HG03571 (cell line): ENCODE data around the gene QSOX2.
"Not testable (repeated sequence)": the region's sequence is repeated elsewhere in the genome, so short reads cannot be mapped to it uniquely, and the experiment has no call there.

Source experiments
- ATAC-seq: cut with Tn5 transposase; IDR thresholded peaks from one replicate; pipeline ENCODE4 v1.9.1; 2021; ENCODE audit not compliant: unreplicated experiment

The QSOX2 gene

DNA sequence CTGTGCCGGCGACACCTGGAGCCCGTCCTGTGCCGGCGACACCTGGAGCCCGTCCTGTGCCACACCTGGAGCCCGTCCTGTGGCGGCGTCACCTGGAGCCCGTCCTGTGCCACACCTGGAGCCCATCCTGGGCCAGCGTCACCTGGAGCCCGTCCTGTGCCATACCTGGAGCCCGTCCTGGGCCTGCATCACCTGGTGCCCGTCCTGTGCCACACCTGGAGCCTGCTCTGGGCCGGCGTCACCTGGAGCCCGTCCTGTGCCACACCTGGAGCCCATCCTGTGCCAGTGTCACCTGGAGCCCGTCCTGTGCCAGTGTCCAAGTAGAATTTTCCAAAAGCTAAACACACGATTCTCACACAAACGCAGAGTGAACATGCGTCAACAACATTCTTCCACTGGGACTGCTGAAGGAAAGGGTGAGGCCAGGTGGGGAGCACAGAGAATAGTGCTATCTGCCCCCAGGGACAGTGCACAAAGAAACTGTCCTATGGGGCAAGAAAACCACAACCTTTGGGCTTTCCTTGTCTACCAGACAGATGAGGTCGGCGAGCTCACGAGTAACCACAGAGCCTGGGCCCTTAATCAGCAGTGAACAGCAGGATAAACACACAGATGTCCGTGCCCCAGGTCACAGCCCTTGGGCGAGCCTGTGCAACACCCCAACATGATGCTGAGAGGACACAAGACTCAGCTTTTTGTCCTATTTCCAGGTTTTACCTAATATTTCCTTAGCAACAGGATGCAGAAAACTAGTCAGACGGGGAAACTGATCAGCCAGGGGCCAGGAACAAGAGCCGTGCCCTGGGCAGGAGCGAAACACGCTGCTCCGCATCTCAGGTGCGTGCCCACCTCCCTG is 7.9 kb downstream of the QSOX2 start:
- ATAC-seq: no peak

DNA sequence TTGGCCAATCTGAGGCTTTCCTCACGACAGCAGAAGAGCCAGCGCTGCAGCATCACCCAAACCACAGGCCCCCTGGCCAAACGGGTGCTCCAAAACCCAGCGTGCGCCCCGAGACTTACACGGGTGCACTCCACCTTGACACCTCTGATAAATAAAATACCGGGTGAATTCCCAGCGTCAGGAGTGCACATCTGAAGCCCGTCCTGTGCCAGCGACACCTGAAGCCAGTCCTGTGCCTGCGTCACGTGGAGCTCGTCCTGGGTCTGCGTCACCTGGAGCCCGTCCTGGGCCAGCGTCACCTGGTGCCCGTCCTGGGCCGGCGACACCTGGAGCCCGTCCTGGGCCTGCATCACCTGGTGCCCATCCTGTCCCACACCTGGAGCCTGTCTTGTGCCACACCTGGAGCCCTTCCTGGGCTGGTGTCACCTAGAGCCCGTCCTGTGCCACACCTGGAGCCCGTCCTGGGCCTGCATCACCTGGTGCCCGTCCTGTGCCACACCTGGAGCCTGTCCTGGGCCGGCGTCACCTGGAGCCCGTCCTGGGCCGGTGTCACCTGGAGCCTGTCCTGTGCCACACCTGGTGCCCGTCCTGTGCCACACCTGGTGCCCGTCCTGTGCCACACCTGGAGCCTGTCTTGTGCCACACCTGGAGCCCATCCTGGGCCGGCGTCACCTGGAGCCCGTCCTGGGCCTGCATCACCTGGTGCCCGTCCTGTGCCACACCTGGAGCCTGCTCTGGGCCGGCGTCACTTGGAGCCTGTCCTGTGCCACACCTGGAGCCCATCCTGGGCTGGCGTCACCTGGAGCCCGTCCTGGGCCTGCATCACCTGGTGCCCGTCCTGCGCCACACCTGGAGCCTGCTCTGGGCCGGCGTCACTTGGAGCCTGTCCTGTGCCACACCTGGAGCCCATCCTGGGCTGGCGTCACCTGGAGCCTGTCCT is 8.9 kb downstream of the QSOX2 start:
- not testable (repeated sequence) for ATAC-seq

DNA sequence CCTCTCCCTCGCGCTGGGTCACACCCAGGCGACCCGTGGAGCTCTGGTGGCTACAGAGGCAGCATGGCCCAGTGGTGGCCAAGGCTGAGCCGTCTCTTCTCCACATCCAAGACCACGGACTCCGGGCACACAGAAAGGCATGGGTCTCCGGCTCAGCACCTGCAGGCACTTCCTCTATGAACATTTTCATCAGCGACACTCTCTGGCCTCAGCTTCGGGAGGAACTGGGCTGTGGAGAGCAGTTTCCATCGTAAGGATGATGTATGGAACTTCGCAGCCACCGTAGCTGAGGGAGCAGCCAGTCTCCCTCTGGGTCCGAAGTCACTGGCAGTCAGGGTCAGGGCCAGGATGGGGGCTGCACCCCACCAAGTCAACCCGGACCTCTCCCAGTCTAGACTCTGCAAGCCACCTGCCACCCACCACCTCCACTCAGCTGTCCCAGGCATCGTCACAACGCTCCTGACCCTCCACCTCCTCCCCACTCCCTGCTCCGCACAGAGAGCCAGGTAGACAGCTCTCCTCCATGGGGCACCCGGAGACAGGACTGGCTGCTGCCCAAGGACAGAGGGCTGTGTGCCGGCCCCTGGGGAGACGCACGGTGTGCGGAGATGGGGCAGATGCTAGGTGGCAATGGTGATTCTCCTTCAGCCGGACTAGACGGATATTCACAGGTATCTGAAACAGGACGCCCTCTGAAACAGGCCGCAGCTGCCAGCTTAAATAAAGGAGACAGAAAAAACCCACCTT is 9.7 kb downstream of the QSOX2 start:
- ATAC-seq: no peak

DNA sequence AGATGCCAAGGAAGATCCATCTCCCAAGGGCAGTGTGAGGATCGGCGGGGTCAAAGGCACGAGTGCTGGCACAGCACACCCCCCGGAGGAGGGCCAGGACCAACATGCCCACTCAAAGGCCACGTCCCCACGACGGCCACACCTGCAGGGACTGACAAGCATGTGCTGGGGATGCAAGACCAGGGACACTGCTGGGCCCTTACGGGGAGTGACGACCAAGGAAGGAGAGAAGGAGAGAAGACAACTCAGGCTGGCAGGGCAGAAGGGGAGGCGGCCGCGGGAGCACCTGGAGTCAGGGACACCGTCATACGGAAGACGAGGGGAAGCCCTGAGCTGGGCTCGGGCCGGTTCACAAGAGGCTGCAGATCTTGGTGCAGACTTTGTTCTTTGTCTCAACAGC is 10.4 kb downstream of the QSOX2 start:
- no peak for ATAC-seq

DNA sequence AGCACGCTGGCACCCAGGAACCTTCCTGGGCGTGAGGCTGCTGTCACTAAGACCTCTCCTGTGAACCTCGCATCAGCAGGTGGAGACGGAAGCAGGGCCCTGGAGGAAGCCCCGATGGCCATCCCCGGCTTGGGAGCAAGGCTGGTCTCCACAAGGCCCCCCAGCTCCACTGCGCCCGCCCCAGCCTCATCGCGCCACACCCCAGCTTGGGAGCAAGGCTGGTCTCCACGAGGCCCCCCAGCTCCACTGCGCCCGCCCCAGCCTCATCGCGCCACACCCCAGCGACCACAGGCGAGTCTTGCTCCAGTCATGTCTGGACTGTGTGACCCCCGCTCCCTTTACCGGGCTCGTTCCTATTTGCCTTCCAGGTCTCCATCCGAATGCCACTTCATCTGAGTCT is 11.0 kb downstream of the QSOX2 start:
- no peak for ATAC-seq

DNA sequence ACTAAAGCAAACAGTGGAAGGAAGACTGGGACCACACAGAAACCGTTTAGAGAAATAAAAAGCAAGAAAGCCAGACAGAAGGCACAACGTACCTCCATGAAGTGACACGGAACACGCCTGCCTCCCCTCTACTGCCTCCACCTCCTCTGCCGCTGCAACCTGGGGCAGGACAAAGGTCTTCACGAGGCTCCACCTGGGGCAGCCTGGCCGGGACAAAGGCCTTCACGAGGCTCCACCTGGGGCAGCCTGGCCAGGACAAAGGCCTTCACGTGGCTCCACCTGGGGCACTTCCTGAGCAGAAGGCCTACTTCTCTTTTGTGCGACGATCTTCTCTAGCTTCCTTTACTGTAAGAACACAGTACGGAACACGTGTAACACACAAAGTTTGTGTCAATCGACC is 11.7 kb downstream of the QSOX2 start:
- ATAC-seq: no peak

DNA sequence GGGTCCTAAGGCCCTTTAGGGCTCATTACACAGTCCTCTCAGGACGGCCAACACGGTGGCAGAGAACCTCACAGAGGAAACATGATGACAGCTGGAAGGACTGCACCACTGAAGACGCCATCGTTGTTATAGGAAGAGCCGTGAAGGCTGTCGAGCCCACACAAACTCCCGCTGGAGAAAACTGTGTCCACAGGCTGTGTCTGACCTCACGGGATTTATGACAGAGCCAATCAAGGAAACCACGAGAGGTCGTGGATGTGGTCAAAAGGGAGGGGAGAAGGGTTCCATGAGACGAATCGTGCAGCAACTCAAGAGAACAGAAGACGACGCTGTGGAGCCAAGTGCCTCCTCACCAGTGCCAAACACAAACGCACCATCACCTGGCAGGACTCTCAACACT is 12.2 kb downstream of the QSOX2 start:
- ATAC-seq: no peak

DNA sequence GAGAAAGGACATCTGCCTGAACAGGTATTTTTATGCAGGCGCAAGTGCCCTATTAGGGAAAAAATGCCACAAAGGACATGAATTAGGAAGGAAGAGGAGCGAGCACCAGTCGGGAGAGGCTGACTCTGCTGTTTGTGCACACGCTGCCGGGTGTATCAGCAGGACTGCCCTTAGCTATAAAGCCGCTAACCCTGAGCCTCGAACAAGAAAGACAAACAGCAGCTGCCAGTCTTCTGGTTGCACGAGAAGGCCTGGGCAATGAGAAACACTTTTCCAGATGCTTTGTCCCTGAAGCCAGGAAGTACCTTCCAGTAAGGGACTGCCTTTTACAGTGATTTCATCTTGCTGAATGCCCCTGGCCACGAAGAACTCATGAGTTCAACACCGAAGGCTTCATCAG is 12.6 kb downstream of the QSOX2 start:
- ATAC-seq: no peak

DNA sequence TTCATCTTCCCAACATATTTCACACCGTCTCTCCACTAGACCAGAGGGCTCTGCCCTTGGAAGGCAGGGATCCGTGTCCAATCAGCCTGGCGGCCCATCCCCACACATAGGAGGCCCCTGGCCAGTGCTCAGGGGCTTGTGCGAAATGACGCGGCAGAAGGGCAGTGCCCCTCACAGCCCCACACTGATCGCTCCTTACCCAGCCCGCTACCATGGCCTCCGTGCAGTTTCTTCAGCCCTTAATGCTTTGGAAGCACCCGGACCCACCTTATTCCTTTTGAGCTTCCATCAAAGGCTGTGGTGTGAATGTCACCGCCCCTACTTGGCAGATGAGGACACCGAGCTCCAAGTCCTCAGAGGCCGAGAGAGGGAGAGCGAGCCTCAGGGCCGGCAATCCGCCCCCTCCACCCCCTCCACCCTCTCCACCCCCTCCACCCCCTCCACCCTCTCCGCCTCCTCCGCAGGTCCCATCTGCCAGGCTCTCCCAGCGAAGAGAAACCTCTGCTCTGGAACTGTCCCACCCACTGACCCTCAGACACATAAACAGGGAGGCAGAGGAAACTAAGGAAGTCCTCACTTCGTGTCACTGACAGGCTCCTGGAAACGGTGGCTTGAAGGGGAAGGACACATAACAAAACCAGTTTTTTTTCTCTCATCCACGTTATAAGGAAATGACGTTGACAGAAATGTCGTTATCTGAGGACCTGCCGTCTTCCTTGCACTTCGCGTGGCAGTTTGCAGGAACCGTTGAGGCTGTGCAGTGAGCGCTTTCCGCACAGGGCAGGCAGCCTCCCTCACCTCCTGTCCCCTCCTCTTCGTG is 13.9 kb downstream of the QSOX2 start:
- no peak for ATAC-seq

DNA sequence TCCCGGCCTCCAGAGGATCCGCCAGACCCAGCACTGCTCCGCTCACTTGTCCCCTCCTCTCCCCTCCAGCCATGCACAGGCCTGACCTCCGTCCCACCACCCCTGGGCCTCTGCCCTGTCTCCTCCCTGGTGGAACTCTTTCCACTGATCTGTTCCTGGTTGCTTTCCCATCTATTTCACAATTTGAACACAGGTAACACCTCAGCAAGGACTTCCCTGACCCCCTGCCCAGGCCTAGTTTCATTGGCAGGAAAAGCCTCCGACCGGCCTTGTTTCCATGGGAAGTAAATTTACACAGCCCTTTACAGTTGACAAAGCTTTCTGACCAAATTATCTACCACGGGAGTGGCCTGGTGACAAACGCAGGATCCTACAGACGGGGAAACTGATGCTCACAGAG is 14.8 kb downstream of the QSOX2 start:
- no peak for ATAC-seq

DNA sequence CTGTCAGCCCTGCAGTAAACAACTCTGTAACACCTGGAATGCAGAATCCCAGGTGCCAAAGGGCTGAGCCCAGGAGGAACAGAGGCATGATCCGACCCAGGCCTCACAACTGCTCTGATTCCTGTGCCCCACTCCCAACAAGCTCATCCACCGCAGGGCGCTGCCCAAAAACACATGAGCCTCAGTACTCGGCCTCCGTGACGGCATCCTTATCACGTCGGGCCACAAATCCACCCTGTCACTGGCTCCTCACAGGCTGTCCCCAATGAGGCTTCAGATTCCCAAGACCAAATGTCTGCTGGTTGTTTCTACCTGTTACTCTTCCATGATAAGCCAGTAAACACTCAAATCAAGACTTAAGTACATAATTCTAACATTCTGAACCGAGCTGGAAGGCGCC is 15.2 kb downstream of the QSOX2 start:
- no peak for ATAC-seq

DNA sequence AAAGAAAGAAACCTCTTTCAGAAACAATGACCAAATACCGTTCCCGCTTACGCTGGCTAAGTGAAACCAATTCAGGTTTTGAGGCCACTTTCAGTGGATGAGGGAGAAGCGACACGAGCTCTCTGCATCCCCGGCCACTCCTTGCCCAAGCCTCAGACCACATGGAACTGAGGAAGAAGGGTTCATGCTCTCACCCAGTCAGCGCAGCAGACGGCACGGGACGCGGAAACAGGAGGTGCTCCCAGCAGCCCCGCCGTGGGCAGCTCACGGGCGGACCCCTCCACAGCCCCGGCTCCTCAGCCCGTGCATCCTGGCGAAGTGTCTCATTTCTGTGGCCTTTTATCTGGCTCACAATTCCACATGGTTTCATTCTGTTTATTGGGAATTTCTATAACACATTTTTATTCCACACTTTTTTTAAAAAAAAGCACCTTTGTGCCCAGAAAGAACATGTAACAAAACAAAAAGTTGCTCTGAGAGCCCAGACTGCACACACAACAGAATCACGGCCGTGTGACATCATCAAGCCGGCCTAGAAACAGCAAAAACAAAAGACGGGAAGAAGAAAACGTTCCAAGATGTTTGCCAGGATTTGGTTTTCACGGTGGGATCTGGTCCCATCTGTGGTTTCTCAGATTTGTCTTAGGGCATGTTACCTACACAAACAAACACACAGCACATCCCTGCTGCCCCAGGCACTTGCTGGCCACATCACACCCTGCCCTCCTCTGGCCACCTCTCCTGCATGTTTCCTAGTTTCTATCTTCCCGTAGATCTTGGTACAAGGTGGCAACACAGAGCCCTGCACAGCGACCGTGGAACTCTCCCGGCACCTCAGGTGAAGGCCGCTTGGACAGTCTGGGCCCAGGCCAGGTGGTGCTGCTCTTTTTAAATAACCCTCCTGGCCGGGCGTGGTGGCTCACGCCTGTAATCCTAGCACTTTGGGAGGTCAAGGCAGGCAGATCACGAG is 16.2 kb downstream of the QSOX2 start:
- no peak for ATAC-seq

DNA sequence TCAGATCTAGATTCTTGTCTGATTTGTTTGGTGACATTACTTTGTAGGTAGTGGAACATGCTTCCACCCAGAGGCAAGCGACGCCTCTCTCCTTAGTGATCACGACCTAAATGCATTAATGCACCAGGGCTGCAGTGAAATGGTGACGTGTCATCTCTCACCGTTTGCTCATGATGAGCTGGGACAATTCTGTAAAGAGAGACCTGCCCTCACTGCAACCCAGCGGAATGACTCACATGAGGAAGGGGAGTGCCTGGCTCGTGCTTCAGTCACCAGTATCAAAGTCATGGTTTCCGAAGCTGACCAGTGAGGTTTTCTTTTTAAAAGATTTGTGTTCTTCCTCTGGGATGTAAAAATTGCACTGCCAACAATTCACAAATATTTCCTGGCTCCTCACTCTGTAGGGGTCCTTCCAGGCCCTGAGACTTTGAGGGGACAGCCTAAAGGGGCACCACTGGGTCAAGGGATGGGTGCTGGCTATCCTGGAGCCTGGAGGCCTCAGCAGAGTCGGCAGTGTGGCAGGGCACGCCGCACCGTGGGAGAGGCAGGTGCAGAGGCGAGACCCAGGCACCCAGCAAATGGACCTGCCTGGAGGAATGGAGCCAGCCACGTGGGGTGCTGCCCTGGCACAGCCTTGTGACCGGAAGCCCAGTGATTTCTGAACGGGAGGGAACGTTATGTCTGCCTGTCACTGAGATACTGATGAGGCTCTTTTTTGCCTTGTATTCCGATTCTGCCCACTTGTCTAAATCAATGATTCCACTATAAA is 17.3 kb downstream of the QSOX2 start:
- no peak for ATAC-seq

DNA sequence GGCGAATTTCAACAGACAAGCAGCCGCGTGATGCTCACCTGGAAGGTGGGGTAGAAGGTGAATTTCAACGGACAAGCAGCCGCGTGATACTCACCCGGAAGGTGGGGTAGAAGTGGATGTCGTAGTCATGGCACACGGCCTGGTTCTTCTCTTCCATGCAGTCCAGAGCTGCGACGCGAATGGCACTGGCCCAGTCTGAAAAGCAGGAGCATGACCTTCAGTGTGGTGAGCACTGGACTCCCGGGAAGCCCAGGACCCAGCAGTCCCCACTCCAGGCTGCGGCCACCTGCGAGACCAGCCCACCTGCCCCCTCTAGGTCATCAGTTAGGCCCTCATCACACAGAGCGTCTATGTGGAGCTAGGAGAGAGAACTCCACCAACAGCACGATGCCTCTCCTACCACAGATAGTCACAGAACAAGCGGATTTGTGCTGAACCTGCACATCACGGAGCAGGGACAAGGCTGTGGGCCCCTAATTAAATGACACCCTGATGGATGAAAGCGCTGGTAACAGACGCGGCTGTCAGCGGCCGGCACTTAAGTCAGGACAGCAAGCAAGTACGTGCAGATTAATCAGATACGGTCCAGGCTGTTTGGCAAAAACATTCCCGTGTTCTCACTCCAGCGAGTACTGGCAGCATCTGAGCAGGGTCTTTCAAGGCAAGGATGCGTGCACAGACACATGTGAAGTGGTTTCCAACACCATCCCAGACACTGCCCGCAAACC is 18.8 kb downstream of the QSOX2 start:
- ATAC-seq: no peak

DNA sequence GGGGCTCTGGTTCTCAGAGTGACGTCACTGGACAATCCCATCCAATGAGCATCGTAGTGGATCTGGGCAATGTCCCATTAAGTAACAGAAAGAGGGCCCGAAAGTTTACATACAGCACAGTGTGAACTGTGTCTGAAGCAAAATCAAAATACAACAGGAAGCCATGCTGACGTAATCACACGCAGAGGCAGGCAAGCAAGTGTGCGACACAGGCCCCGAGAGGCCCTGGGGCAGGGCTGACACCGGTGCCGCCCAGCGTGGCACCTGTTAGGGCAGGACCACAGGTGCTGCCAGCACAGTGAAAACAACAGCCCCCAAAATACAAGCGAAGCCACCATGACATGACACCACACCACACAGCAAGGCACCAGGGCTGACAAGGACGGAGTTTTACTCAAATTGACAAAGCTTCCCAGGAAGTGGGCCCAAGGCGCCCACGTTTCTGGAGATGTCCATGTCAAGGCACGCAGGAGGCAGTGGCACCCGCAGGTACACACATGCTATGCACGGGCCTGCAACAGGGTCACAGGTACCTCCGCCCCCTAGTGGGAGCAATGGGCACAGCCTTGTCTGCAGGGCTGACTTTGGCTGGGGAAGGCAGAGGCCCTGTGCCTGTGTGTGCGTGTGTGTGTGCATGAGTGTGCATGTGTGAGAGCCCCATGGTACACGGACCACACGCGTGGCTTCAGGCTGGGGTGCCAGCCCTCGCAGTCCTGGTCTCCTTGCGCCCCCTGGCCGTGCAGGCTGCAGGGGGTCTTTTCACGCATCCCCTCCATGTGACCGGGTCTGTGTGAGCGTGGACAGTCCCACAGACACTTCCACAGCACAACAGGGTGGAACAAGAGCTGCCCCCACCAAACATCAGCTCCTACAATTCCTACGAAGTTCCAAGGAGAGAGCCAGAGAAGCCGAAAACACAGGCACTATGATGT is 19.6 kb downstream of the QSOX2 start:
- ATAC-seq: peak; percentile 48

DNA sequence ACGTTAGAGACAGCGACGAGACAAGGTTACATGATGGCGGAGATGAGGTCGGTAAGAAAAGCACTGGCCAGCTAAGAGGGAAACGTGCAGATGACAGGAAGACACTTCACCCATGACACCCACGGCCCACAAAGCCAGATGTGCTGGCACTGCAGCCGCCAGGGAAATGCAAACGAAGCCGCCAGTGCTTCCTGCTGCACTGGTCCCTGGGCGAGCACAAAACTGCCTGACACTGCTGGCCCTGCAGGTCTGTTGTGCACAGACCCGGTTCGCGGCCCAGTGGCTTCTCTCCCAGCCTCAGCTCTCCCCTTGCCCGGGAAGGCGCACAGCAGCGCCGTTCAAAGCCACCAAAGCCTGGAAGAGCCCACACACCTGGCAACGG is 20.3 kb downstream of the QSOX2 start:
- peak; percentile 45 for ATAC-seq
